ENCODE data around the gene SYCE3.

The SYCE3 gene

GRCh38 chr22:50505276-50505775, 57.4 kb downstream of the SYCE3 start:
- no peak for DNase-seq (ENCODE audit: low read depth, low spot score)
- TF ChIP-seq CTCF (IDR thresholded peaks at IDR 0.05; ENCODE audit: low read depth, low read length) = no peak
- in situ Hi-C loops (cut with HindIII; ENCODE audit: low sequenced_read_pairs) = no loop called here
- no peak overlapping the region for H3K4me3 ChIP-seq (ENCODE audit: low read depth, low read length)

GRCh38 chr22:50504369-50505211, 58.1 kb downstream of the SYCE3 start:
- in situ Hi-C loops (cut with HindIII; ENCODE audit: low sequenced_read_pairs) = no loop called here
- TF ChIP-seq CTCF (IDR thresholded peaks at IDR 0.05; ENCODE audit: low read depth, low read length) = no peak
- no peak for DNase-seq (ENCODE audit: low read depth, low spot score)
- no peak overlapping the region for H3K4me3 ChIP-seq (ENCODE audit: low read depth, low read length)

GRCh38 chr22:50503475-50504145, 59.1 kb downstream of the SYCE3 start:
- H3K4me3 ChIP-seq (ENCODE audit: low read depth, low read length) = no peak overlapping the region
- in situ Hi-C loops (cut with HindIII; ENCODE audit: low sequenced_read_pairs) = no loop called here
- no peak for DNase-seq (ENCODE audit: low read depth, low spot score)
- peak; percentile 14 for TF ChIP-seq CTCF (IDR thresholded peaks at IDR 0.05; ENCODE audit: low read depth, low read length)

GRCh38 chr22:50502628-50503474, 59.9 kb downstream of the SYCE3 start:
- H3K4me3 ChIP-seq (ENCODE audit: low read depth, low read length) = no peak overlapping the region
- DNase-seq (ENCODE audit: low read depth, low spot score) = no peak
- in situ Hi-C loops (cut with HindIII; ENCODE audit: low sequenced_read_pairs) = no loop called here
- no peak for TF ChIP-seq CTCF (IDR thresholded peaks at IDR 0.05; ENCODE audit: low read depth, low read length)

- no peak overlapping the region for H3K4me3 ChIP-seq (ENCODE audit: low read depth, low read length)
- no peak for DNase-seq (ENCODE audit: low read depth, low spot score)
- in situ Hi-C loops (cut with HindIII; ENCODE audit: low sequenced_read_pairs) = no loop called here
- TF ChIP-seq CTCF (IDR thresholded peaks at IDR 0.05; ENCODE audit: low read depth, low read length) = no peak
These were observed 60.6 kb downstream of the SYCE3 start for GRCh38 chr22:50502096-50502495.

All from astrocyte of the spinal cord (primary cell).